GM13977 (cell line): ENCODE measurements around the gene ASB6.

Experiments used
- DNase-seq: peaks from one replicate; pipeline ENCODE4 v3.0.0; 2012; ENCODE audit warnings: low spot score
- CTCF ChIP-seq: IDR thresholded peaks from 2 replicates; pipeline ENCODE4 v1.5.1; 2012; ENCODE audit warnings: mild to moderate bottlenecking, control low read depth; ENCODE audit not compliant: insufficient read depth; ENCODE audit errors: extremely low read depth, missing control alignments
- in situ Hi-C: fragments of 300-500 bp; cut with MboI; formaldehyde crosslinking; loops from one replicate; pipeline ENCODE4 v1.12.0; 2022; ENCODE audit warnings: low sequenced_read_pairs, low pct_unique_long_range_greater_than_20kb, mixed read lengths, inconsistent platforms; ENCODE audit not compliant: unreplicated experiment

The ASB6 gene

DNA sequence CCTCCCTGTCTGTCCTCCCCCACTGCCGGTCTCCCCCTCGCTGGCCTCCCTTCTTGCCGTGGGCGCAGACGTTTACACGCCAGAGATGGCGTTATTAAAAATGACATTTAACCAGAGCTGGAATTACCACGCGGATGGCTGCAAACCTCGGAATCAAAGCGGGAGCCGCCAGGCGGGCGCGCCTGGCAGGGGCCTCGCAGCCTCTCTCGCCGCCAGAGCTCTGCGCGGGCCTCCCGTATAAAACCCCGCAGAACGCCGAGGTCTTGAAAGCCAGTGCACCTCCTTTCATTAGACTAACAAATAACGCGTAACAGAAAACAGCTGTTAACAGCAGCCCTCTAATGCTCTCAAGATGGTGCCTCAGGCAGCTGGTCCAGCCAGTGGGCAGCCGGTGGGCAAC, 33.7 kb upstream of the ASB6 start:
- no peak for TF ChIP-seq CTCF
- in situ Hi-C loops: no loop called here
- no peak for DNase-seq

- TF ChIP-seq CTCF: no peak
- in situ Hi-C loops: loop anchor here (25.0 kb wide), 1 partner anchor 113 kb away; no protein-coding TSS in a partner anchor
- no peak for DNase-seq
These were observed 32.3 kb upstream of the ASB6 start for GRCh38 chr9:129674229-129674628.

- in situ Hi-C loops: loop anchor here (25.0 kb wide), 1 partner anchor 114 kb away; no protein-coding TSS in a partner anchor
- no peak for TF ChIP-seq CTCF
- DNase-seq: no peak
These were observed 31.7 kb upstream of the ASB6 start for GRCh38 chr9:129673602-129674001.

DNA sequence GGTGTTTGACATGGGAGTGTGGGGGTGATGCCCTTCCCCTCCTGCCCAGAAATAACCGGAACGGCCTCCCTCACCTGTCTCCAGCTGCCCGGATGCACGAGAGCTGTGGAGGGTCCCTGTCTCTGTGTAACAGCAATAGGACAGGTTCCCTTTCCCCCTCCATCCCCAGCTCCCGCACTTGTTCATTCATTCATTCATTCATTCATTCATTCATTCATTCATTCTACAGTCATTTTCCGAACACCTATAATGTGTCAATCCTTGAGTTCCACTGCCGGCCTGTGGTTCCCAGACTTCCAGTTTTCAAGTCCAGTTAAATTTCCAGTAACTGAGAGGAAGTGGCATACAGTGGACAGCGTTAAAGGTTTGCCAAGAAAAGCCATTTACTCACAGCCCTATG, 30.8 kb upstream of the ASB6 start:
- DNase-seq: no peak
- no peak for TF ChIP-seq CTCF
- in situ Hi-C loops: loop anchor here (25.0 kb wide), 1 partner anchor 115 kb away; no protein-coding TSS in a partner anchor

DNA sequence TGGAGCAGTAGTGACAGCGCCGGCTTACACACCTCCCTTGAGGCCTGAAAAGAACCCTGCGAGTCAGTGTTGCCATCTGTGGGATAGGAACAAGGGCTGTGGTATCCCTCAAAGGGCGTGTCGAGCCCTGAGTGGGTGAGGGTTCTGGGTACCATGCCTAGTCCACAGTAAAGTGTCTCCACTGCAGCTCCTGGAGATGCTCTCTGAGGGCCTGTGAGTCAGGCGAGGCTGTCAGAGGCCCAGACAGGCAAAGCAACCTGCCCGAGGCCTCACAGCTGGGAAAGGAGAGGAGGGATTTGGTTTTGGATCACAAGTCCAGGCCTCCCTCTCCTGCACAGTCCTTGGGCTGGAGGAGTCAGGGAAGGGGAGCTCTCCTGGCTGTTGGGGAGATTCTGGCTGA, 29.6 kb upstream of the ASB6 start:
- no peak for DNase-seq
- in situ Hi-C loops: loop anchor here (25.0 kb wide), 1 partner anchor 116 kb away; no protein-coding TSS in a partner anchor

GRCh38 chr9:129671065-129671464, 29.1 kb upstream of the ASB6 start:
- in situ Hi-C loops: loop anchor here (25.0 kb wide), 1 partner anchor 116 kb away; no protein-coding TSS in a partner anchor
- DNase-seq: no peak
- TF ChIP-seq CTCF: no peak

More for the DNA sequence above, 29.6 kb upstream of the ASB6 start:
- TF ChIP-seq CTCF: no peak

DNA sequence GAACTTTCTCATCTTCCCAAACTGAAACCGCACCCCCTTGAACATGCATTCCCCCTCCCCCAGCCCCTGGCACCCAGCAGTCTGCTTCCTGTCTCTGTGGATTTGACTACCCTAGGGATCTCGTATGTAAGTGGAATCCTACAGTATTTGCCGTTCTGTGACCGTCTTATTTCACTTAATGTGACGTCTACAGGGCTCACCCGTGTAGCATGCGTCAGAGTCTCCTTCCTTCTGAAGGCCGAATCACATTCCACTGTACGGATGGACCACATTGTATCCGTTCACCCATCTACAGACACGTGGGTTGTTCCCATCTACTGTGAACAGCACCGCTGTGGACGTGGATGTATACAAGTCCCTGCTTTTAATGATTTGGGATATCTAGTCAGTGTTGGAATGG, 28.0 kb upstream of the ASB6 start:
- TF ChIP-seq CTCF: no peak
- in situ Hi-C loops: loop anchor here (25.0 kb wide), 1 partner anchor 117 kb away; no protein-coding TSS in a partner anchor
- no peak for DNase-seq
